GM12864 (cell line): ENCODE data around the gene NOG.

Source experiments
- DNase-seq: peaks from one replicate; pipeline ENCODE4 v3.0.0-alpha.2; 2011; ENCODE audit warnings: low read depth
- H3K4me3 ChIP-seq: 2 replicates; pipeline ENCODE4 v1.5.1; 2011; ENCODE audit warnings: mild to moderate bottlenecking, low read depth, low read length, control low read depth
- TF ChIP-seq, protein P1 (sequence below): IDR thresholded peaks from 2 replicates; pipeline ENCODE4 v1.5.1; 2011; ENCODE audit warnings: low read depth, mild to moderate bottlenecking, moderate library complexity, low read length, control low read depth, inconsistent platforms; ENCODE audit errors: missing control alignments

The NOG gene

DNA sequence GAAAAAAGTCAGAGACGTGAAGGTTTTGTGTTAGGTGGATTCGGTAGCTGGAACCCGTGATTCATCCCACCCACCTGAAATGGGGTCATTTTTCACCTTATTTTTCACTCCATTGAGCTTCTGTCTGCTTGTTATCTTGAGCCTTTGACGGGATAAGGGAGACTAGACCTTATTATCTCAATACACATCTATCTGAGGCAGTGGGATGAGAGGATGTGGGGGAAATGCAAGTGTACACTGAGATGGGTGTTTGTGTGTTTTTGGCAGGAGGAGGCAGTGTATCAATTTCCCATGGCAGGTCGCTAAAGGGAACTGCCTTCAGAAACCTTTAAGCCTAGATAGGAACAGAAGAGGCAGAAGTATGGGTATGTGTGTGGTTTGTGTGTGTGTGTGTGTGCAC, 6.2 kb upstream of the NOG start:
- TF ChIP-seq, protein P1, sequence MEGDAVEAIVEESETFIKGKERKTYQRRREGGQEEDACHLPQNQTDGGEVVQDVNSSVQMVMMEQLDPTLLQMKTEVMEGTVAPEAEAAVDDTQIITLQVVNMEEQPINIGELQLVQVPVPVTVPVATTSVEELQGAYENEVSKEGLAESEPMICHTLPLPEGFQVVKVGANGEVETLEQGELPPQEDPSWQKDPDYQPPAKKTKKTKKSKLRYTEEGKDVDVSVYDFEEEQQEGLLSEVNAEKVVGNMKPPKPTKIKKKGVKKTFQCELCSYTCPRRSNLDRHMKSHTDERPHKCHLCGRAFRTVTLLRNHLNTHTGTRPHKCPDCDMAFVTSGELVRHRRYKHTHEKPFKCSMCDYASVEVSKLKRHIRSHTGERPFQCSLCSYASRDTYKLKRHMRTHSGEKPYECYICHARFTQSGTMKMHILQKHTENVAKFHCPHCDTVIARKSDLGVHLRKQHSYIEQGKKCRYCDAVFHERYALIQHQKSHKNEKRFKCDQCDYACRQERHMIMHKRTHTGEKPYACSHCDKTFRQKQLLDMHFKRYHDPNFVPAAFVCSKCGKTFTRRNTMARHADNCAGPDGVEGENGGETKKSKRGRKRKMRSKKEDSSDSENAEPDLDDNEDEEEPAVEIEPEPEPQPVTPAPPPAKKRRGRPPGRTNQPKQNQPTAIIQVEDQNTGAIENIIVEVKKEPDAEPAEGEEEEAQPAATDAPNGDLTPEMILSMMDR: no peak

DNA sequence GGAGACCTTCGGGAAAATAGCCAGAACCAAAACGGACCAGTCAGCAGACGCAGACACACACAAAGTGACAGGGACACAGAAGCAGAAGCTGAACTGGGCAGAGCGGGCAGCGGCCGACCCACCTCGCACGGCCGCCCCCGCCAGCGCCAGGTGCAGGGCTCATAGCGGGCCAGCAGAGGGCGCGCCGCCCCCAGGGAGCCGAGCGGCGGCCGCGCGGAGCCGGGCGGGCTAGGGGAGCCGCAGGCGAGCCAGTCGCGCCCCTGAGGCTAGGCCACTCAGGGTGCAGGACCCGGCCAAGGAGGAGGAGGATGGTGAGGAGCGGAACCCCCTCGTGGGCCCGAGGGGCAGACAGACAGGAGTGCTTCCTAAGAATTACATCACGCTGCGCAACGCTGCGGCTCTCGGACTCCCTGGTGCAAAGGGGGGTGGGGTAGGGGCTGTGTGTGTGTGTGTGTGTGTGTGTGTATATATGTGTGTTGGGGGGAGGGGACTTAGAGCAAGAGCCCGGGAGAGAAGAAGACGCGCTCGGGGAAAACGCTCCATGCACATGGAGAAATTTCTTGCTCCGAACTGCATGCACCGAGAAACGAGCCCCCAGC, 913 bp upstream of the NOG start:
- TF ChIP-seq, protein P1: peak; percentile 77
- H3K4me3 ChIP-seq: no peak overlapping the region
- no peak for DNase-seq

More for the DNA sequence above, 6.2 kb upstream of the NOG start:
- H3K4me3 ChIP-seq: no peak overlapping the region
- DNase-seq: no peak

DNA sequence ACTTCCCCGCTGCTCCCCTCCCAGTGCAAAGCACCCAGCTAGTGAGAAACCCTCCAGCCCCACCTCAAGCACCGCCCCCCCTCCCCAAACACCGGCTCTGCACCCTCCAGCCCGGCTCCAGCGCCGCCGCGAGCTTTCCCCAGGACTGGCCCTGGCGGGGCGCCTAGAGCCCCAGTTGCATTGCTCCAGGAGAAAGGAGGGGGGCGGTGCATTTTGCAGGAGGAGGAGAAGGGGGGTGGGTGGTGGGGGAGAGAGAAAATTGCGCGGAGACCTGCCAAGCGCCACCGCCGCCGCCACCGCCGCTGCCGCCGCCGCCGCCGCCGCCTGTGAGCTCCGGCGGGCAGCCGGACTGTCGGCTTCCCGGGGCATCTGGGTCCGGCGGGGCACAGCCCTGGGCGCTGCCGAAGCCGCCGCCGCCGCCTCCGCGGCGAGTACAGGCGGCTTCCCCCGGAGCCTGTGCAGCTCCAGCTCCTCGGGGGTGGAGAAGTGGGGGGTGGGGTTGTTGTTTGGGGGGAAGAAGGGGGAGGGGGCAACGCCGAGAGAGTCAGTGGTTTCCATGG, 333 bp upstream of the NOG start:
- TF ChIP-seq, protein P1: no peak
- no peak for DNase-seq
- H3K4me3 ChIP-seq: no peak overlapping the region; the same call in 1 of the 2 replicates

DNA sequence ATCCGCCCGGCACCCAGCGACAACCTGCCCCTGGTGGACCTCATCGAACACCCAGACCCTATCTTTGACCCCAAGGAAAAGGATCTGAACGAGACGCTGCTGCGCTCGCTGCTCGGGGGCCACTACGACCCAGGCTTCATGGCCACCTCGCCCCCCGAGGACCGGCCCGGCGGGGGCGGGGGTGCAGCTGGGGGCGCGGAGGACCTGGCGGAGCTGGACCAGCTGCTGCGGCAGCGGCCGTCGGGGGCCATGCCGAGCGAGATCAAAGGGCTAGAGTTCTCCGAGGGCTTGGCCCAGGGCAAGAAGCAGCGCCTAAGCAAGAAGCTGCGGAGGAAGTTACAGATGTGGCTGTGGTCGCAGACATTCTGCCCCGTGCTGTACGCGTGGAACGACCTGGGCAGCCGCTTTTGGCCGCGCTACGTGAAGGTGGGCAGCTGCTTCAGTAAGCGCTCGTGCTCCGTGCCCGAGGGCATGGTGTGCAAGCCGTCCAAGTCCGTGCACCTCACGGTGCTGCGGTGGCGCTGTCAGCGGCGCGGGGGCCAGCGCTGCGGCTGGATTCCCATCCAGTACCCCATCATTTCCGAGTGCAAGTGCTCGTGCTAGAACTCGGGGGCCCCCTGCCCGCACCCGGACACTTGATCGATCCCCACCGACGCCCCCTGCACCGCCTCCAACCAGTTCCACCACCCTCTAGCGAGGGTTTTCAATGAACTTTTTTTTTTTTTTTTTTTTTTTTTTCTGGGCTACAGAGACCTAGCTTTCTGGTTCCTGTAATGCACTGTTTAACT, 1.0 kb downstream of the NOG start:
- DNase-seq: no peak
- no peak overlapping the region for H3K4me3 ChIP-seq
- TF ChIP-seq, protein P1: no peak

DNA sequence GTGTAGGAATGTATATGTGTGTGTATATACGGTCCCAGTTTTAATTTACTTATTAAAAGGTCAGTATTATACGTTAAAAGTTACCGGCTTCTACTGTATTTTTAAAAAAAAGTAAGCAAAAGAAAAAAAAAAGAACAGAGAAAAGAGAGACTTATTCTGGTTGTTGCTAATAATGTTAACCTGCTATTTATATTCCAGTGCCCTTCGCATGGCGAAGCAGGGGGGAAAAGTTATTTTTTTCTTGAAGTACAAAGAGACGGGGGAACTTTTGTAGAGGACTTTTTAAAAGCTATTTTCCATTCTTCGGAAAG, 1.6 kb downstream of the NOG start:
- H3K4me3 ChIP-seq: no peak overlapping the region
- TF ChIP-seq, protein P1: no peak
- no peak for DNase-seq

DNA sequence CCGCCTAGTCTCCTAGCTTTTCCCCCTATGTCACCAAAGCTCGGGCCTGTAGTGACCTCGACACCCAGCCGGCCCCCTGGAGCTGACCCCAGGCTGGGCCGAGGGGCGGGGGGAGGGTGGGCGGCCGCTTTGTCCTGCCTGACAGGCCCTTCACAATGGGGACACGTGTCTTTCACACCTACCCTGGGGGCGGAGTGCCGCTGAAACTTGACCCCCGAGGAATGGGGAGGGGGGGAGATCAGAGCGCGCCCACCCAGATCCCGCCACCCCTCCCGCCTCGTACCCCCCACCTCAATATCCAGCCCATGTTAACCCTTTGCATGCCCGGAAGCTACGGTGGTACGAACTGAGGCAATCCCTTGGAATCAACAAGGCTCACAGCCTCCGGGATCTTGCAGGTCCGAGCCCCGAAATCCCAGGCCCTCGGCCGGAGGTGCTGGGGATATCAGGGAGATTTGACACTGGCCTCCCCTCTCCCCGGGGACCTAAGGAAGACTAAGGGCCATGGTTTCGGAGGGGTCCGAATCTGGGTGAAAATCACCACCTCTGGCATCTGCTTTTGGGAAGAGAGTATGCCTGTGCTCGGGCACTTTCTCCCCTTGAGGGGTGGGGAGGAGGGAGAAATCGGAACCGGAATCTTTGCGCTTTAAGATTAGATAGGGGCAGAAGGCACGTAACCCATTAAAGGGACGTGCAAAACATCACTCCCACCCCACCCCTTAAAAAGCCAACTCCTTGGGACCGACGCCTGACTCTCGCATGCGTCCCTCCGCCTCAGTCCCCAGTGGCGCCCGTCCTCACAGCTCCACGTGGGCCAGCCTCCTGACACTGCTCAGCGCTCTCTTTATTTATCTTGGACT, 2.6 kb downstream of the NOG start:
- TF ChIP-seq, protein P1: no peak
- H3K4me3 ChIP-seq: no peak overlapping the region
- DNase-seq: no peak
